Measurements from ENCODE around the gene WASHC2C.
"Not testable (repeated sequence)": the region's sequence is repeated elsewhere in the genome, so short reads cannot be mapped to it uniquely, and the experiment has no call there.

Gene WASHC2C

DNA sequence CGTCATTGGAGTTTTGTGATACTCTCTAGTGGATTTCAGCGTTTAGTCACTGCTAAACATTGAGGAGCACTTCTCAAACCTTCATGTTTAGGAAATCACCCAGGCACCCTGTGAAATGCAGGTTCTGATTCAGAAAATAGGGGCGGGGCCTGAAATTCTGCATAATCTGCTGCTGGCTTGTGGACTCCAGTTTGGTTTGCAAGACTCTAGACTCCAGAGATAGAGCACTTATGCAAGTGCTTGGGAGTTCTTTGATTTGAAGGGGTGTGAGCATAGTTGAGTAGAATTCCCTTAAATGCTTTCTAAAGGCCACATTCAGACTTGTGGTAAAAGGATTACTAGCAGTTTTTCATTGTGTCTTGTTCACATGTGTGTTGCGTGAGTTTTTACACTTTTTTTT is 41.3 kb downstream of the WASHC2C start:
- not testable (repeated sequence) for DNase-seq (ENCODE audit: low read depth in 4 of 4, low spot score in 1 of 4)

DNA sequence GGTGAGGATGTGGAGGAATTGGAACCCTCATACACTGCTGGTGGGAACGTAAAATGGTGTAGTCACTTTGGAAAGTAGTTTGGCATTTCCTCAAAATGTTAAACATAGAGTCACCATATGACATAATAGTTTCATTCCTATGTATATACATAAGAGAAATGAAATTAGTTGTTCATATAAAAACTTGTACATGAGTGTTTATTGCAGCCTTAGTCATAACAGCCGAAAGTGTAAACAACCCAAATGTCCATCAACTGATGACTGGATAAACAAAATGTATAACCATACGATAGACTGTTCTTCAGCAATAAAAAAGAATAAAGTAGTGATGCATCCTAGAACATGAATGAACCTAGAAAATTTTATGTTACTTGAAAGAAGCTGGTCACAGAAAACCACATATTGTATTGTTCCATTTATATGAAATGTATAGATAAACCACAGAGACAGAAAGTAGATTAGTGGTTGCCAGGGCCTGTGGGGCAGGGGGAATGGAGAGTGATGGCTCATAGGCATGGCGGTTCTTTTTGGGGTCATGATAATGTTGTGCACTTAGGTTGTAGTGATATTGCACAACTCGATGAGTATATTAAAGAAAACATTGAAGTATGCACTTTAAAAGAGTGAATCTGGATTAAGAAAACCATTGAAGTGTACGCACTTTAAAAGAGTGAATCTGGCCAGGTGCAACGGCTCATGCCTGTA is 44.8 kb downstream of the WASHC2C start:
- DNase-seq (ENCODE audit: low read depth in 4 of 4, low spot score in 1 of 4) = not testable (repeated sequence)

DNA sequence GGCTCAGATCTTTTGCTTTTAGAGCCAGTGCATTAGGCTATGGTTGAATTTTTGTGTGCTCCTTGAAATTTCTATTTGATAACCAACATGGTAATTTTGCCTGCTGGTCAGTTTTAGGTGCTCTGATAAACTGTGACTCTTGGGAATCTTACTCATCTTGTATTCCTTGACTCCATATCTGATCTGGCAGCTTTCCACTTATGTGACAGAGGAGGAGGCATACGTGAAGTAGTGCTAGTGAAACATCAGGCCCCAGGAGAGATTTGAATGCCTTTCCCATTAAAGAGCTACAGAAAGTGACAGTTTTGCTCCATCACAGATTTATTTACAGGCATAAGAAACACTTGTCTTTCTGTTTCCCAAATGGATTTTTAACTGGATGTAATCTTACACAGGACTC is 59.2 kb downstream of the WASHC2C start:
- DNase-seq (ENCODE audit: low read depth in 4 of 4, low spot score in 1 of 4) = not testable (repeated sequence)

- DNase-seq (ENCODE audit: low read depth in 4 of 4, low spot score in 1 of 4) = not testable (repeated sequence)
Observed at GRCh38 chr10:45787212-45787741, 60.2 kb downstream of the WASHC2C start.

- DNase-seq (ENCODE audit: low read depth in 4 of 4, low spot score in 1 of 4) = not testable (repeated sequence)
Observed at GRCh38 chr10:45789991-45790390, 62.9 kb downstream of the WASHC2C start.

GRCh38 chr10:45790694-45791426 is 63.8 kb downstream of the WASHC2C start:
- DNase-seq (ENCODE audit: low read depth in 4 of 4, low spot score in 1 of 4) = not testable (repeated sequence)

DNA sequence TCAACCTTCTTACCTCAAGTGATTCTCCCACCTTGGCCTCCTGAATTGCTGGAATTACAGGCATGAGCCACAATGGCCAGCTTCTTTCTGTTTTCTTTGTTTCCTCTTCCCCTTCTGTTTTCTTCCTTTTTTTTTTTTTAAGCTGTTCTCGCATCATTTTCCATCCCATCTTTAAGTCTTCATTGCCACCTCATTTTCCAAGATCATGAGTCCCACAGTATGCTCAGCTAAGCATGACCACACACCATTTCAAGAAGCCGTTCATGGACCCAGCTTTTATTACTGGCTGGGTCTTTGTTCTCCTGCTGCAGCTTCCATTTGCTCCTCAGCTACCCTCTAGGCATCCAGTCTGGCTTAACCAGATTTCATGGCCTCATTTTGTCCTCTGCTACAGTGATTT is 67.7 kb downstream of the WASHC2C start:
- DNase-seq (ENCODE audit: low read depth in 4 of 4, low spot score in 1 of 4) = not testable (repeated sequence)

DNA sequence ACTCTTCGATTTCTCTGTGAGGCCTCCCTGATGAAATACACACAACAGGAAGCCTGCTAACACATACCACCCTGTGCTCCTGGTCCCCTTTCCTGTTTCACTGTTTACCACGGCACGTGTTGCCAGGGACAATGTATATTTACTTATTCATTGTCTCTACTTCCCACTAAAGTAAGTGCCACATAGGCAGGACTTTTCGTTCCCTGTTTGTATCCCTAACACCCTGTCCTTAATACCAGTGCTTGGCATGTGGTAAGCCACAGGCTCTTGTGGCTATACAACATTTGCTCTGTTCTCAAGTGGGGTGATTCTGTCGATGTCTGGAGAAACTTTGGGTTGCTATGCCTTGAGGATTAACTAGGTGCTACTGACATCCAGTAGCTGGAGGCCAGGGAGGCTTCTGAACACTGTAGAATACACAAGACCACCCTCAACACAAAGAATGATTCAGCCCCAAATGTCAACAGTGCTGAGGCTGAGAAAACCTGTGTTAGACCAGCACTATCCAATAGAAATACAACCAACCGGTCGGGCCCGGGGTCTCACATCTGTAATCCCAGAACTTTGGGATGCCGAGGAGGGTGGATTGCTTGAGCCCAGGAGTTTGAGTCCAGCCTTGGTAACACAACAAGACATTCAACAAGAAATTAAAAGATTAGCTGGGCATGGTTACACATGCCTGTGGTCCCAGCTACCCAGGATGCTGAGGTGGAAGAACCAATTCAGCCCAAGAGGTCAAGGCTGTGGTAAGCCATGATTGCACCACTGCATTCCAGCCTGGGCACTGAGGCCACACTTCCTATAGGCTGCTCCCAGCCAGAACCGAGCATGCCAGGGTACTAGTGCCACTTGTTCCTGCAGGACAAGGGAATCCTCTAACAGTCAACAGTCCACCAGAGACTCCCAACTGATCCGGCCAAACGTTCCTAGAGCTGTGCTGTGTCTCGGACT is 76.3 kb downstream of the WASHC2C start:
- not testable (repeated sequence) for DNase-seq (ENCODE audit: low read depth in 4 of 4, low spot score in 1 of 4)

DNA sequence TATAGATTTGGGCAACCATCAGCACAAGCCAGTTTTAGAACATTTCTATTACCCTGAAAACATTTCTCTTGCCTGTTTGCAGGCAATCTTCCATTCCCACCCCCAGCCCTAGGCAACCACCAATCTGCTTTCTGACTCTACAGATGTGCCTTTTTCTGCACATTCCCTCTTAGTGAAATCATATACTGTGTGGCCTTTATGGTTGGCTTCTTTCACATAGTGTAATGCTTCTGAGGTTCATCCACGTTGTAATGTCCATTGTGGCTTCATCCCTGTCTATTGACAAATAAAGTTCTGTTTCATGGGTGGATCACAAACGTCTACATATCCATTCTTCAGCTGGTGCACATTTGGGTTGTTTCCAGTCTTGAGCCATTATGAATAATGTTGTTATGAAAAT is 77.9 kb downstream of the WASHC2C start:
- not testable (repeated sequence) for DNase-seq (ENCODE audit: low read depth in 4 of 4, low spot score in 1 of 4)

- DNase-seq (ENCODE audit: low read depth in 4 of 4, low spot score in 1 of 4) = no peak
Observed at GRCh38 chr10:45809837-45810236, 82.8 kb downstream of the WASHC2C start.

- no peak for DNase-seq (ENCODE audit: low read depth in 4 of 4, low spot score in 1 of 4)
Observed at GRCh38 chr10:45811075-45811474, 84.0 kb downstream of the WASHC2C start.

- not testable (repeated sequence) for DNase-seq (ENCODE audit: low read depth in 4 of 4, low spot score in 1 of 4)
Observed at GRCh38 chr10:45812959-45813358, 85.9 kb downstream of the WASHC2C start.

- DNase-seq (ENCODE audit: low read depth in 4 of 4, low spot score in 1 of 4) = not testable (repeated sequence)
Observed at GRCh38 chr10:45814146-45814545, 87.1 kb downstream of the WASHC2C start.

- no peak for DNase-seq (ENCODE audit: low read depth in 4 of 4, low spot score in 1 of 4)
Observed at GRCh38 chr10:45817130-45817859, 90.2 kb downstream of the WASHC2C start.

- DNase-seq (ENCODE audit: low read depth in 4 of 4, low spot score in 1 of 4) = no peak
Observed at GRCh38 chr10:45817912-45818311, 90.8 kb downstream of the WASHC2C start.

DNA sequence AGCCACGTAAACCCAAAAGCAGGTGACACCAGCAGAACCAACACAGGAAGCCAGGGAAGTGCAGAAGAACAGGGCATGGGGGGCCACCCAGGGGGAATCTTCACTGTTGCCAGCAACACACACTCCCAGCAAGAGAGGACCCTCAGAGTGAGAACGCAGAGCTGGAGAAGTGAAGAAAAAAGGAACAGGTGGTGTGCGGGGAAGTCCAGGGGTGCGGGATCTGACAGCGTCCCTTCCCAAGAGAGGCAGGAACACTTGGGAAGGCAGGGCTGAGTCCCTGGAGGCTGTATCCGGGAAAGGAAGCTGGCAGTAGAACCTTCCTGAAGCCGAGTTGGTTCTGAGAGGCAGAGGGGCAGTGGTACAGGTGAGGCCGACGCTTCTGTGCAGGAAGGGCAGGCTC is 92.5 kb downstream of the WASHC2C start:
- DNase-seq (ENCODE audit: low read depth in 4 of 4, low spot score in 1 of 4) = no peak

GRCh38 chr10:45820107-45820830 is 93.2 kb downstream of the WASHC2C start:
- DNase-seq (ENCODE audit: low read depth in 4 of 4, low spot score in 1 of 4) = not testable (repeated sequence)

GRCh38 chr10:45822918-45823317 is 95.9 kb downstream of the WASHC2C start:
- DNase-seq (ENCODE audit: low read depth in 4 of 4, low spot score in 1 of 4) = not testable (repeated sequence)
